IPS-15b (cell line): ENCODE data around the gene SPATA12.

Source experiments
- H3K27me3 ChIP-seq: one replicate; pipeline ENCODE4 v1.6.1; 2013; ENCODE audit warnings: low read length; ENCODE audit not compliant: control insufficient read depth, insufficient read depth
- H3K36me3 ChIP-seq: one replicate; pipeline ENCODE4 v1.6.1; 2013; ENCODE audit warnings: low read length; ENCODE audit not compliant: control insufficient read depth, insufficient read depth
- H3K4me1 ChIP-seq: one replicate; pipeline ENCODE4 v1.6.1; 2013; ENCODE audit warnings: mild to moderate bottlenecking, low read length; ENCODE audit not compliant: control insufficient read depth, insufficient read depth
- H3K4me3 ChIP-seq: one replicate; pipeline ENCODE4 v1.5.1; 2013; ENCODE audit warnings: low read depth, low read length
- H3K9ac ChIP-seq: one replicate; pipeline ENCODE4 v1.6.1; 2013; ENCODE audit warnings: low read depth, mild to moderate bottlenecking, low read length
- H3K9me3 ChIP-seq: one replicate; pipeline ENCODE4 v1.6.1; 2013; ENCODE audit warnings: mild to moderate bottlenecking, low read length; ENCODE audit not compliant: control insufficient read depth, insufficient read depth

Gene SPATA12

GRCh38 chr3:57100046-57100695 is 39.7 kb downstream of the SPATA12 start:
- peaks cover 9% of the 10 kb centered on the region for H3K36me3 ChIP-seq
- no peaks in the 10 kb centered on the region for H3K27me3 ChIP-seq
- no peak overlapping the region for H3K4me3 ChIP-seq
- H3K9me3 ChIP-seq, result no peaks in the 10 kb centered on the region
- no peak overlapping the region for H3K9ac ChIP-seq
- no peaks in the 10 kb centered on the region for H3K4me1 ChIP-seq

- Histone ChIP-seq H3K4me1 (peaks cover 11% of the 10 kb centered on the region), H3K27me3 (no peaks in the 10 kb centered on the region), H3K4me3 (no peak overlapping the region), H3K36me3 (peaks cover 8% of the 10 kb centered on the region), H3K9ac (no peak overlapping the region), H3K9me3 (no peaks in the 10 kb centered on the region)
Observed at GRCh38 chr3:57105585-57105984, 45.1 kb downstream of the SPATA12 start.

- peaks cover 8% of the 10 kb centered on the region for H3K36me3 ChIP-seq
- no peaks in the 10 kb centered on the region for H3K27me3 ChIP-seq
- H3K4me3 ChIP-seq, result no peak overlapping the region
- H3K4me1 ChIP-seq, result peaks cover 12% of the 10 kb centered on the region
- H3K9me3 ChIP-seq, result no peaks in the 10 kb centered on the region
- no peak overlapping the region for H3K9ac ChIP-seq
Observed at GRCh38 chr3:57108684-57109083, 48.2 kb downstream of the SPATA12 start.

- Histone ChIP-seq H3K27me3 (no peaks in the 10 kb centered on the region), H3K4me1 (peaks cover 12% of the 10 kb centered on the region), H3K4me3 (no peak overlapping the region), H3K9ac (peak overlapping the region; percentile 16), H3K36me3 (peaks cover 8% of the 10 kb centered on the region), H3K9me3 (no peaks in the 10 kb centered on the region)
Observed at GRCh38 chr3:57109437-57110199, 49.2 kb downstream of the SPATA12 start.

GRCh38 chr3:57110214-57110613 is 49.8 kb downstream of the SPATA12 start:
- H3K4me3 ChIP-seq, result no peak overlapping the region
- no peaks in the 10 kb centered on the region for H3K27me3 ChIP-seq
- peaks cover 12% of the 10 kb centered on the region for H3K4me1 ChIP-seq
- no peaks in the 10 kb centered on the region for H3K9me3 ChIP-seq
- peaks cover 8% of the 10 kb centered on the region for H3K36me3 ChIP-seq
- peak overlapping the region; percentile 16 for H3K9ac ChIP-seq

- H3K9me3 ChIP-seq, result no peaks in the 10 kb centered on the region
- peaks cover 16% of the 10 kb centered on the region for H3K4me1 ChIP-seq
- H3K4me3 ChIP-seq, result no peak overlapping the region
- H3K36me3 ChIP-seq, result peaks cover 4% of the 10 kb centered on the region
- no peak overlapping the region for H3K9ac ChIP-seq
- H3K27me3 ChIP-seq, result no peaks in the 10 kb centered on the region
Observed at GRCh38 chr3:57110798-57111197, 50.3 kb downstream of the SPATA12 start.

GRCh38 chr3:57112206-57112605 is 51.7 kb downstream of the SPATA12 start:
- Histone ChIP-seq H3K27me3 (no peaks in the 10 kb centered on the region), H3K36me3 (peaks cover 4% of the 10 kb centered on the region), H3K4me1 (peaks cover 18% of the 10 kb centered on the region), H3K4me3 (no peak overlapping the region), H3K9ac (no peak overlapping the region), H3K9me3 (no peaks in the 10 kb centered on the region)

- Histone ChIP-seq H3K9me3 (no peaks in the 10 kb centered on the region), H3K4me1 (peaks cover 6% of the 10 kb centered on the region), H3K4me3 (no peak overlapping the region), H3K36me3 (no peaks in the 10 kb centered on the region), H3K9ac (no peak overlapping the region), H3K27me3 (no peaks in the 10 kb centered on the region)
Observed at GRCh38 chr3:57116501-57116900, 56.0 kb downstream of the SPATA12 start.

- no peak overlapping the region for H3K4me3 ChIP-seq
- H3K9ac ChIP-seq, result no peak overlapping the region
- H3K9me3 ChIP-seq, result no peaks in the 10 kb centered on the region
- no peaks in the 10 kb centered on the region for H3K36me3 ChIP-seq
- peaks cover 6% of the 10 kb centered on the region for H3K4me1 ChIP-seq
- H3K27me3 ChIP-seq, result no peaks in the 10 kb centered on the region
Observed at GRCh38 chr3:57118254-57118653, 57.8 kb downstream of the SPATA12 start.

- Histone ChIP-seq H3K9me3 (no peaks in the 10 kb centered on the region), H3K36me3 (no peaks in the 10 kb centered on the region), H3K9ac (no peak overlapping the region), H3K27me3 (peaks cover 8% of the 10 kb centered on the region), H3K4me1 (peaks cover 6% of the 10 kb centered on the region), H3K4me3 (no peak overlapping the region)
Observed at GRCh38 chr3:57120040-57120439, 59.6 kb downstream of the SPATA12 start.

- Histone ChIP-seq H3K9ac (no peak overlapping the region), H3K27me3 (peaks cover 12% of the 10 kb centered on the region), H3K4me3 (no peak overlapping the region), H3K36me3 (no peaks in the 10 kb centered on the region), H3K9me3 (no peaks in the 10 kb centered on the region), H3K4me1 (peaks cover 6% of the 10 kb centered on the region)
Observed at GRCh38 chr3:57120451-57121174, 60.1 kb downstream of the SPATA12 start.
